Hepatocyte (in vitro differentiated cells): ENCODE data around the gene GALR2. TPM values are rescaled to one million over a fixed set of nuclear protein-coding genes. Genes with fewer than 3 reads are reported as not detected.

Source experiments
- DNase-seq: peaks from one replicate; pipeline ENCODE4 v3.0.0-alpha.2; 2016; ENCODE audit warnings: low spot score
- H2AFZ ChIP-seq: fragments of 200-600 bp; sonication (generic); 2 replicates; pipeline ENCODE4 v1.6.0; 2016; ENCODE audit warnings: antibody characterized with exemption, mild to moderate bottlenecking
- H3K27ac ChIP-seq: fragments of 200-600 bp; sonication (generic); 2 replicates; pipeline ENCODE4 v1.5.1; 2016; ENCODE audit warnings: mild to moderate bottlenecking
- H3K27me3 ChIP-seq: fragments of 200-600 bp; sonication (generic); 2 replicates; pipeline ENCODE4 v1.6.1; 2016
- H3K36me3 ChIP-seq: fragments of 200-600 bp; sonication (generic); replicated peaks from 2 replicates; pipeline ENCODE4 v1.5.1; 2016; ENCODE audit warnings: low read depth; ENCODE audit not compliant: insufficient read depth
- H3K4me1 ChIP-seq: fragments of 200-600 bp; sonication (generic); 2 replicates; pipeline ENCODE4 v1.5.1; 2016; ENCODE audit warnings: mild to moderate bottlenecking, moderate library complexity; ENCODE audit not compliant: insufficient read depth
- H3K4me2 ChIP-seq: fragments of 200-600 bp; sonication (generic); 2 replicates; pipeline ENCODE4 v1.6.0; 2016
- H3K4me3 ChIP-seq: fragments of 200-600 bp; sonication (generic); 2 replicates; pipeline ENCODE4 v1.5.1; 2016; ENCODE audit warnings: mild to moderate bottlenecking
- H3K79me2 ChIP-seq: fragments of 200-600 bp; sonication (generic); 2 replicates; pipeline ENCODE4 v1.6.0; 2017; ENCODE audit warnings: mild to moderate bottlenecking
- H3K9me2 ChIP-seq: fragments of 200-600 bp; sonication (generic); replicated peaks from 2 replicates; pipeline ENCODE4 v1.6.0; 2017; ENCODE audit warnings: mild to moderate bottlenecking; ENCODE audit not compliant: insufficient read depth
- H3K9me3 ChIP-seq: fragments of 200-600 bp; sonication (generic); 2 replicates; pipeline ENCODE4 v1.5.1; 2016; ENCODE audit warnings: low read depth, mild to moderate bottlenecking
- H4K20me1 ChIP-seq: fragments of 200-600 bp; sonication (generic); 2 replicates; pipeline ENCODE4 v1.6.0; 2016; ENCODE audit warnings: mild to moderate bottlenecking; ENCODE audit not compliant: insufficient read depth, poor library complexity, severe bottlenecking
- CTCF ChIP-seq: fragments of 200-600 bp; sonication (generic); IDR thresholded peaks from 2 replicates; pipeline ENCODE4 v1.5.1; 2016; ENCODE audit warnings: antibody characterized with exemption, mild to moderate bottlenecking; ENCODE audit not compliant: poor library complexity
- EZH2 ChIP-seq: fragments of 200-600 bp; sonication (generic); IDR thresholded peaks from 2 replicates; pipeline ENCODE4 v1.6.1; 2016; ENCODE audit warnings: antibody characterized with exemption, mild to moderate bottlenecking, borderline replicate concordance
- EZH2phosphoT487 ChIP-seq: fragments of 200-600 bp; sonication (generic); IDR thresholded peaks from one replicate; pipeline ENCODE4 v1.6.1; 2018; ENCODE audit warnings: antibody characterized with exemption, mild to moderate bottlenecking, low read depth, moderate library complexity; ENCODE audit not compliant: unreplicated experiment, severe bottlenecking
- WGBS: methylation state at CpG from one replicate; pipeline ENCODE4 v1.1.6; 2016; ENCODE audit warnings: low lambda C conversion rate; ENCODE audit errors: missing lambda C conversion rate; 5-methylcytosine and 5-hydroxymethylcytosine counted together
- polyA plus RNA-seq: library from polyadenylated mRNA; unstranded; fragments of >200 nt; fragmentation: Nextera tagmentation; extraction: Ambion mirVana; gene quantifications from 2 replicates; pipeline ENCODE4 v1.2.1, GENCODE V29; 2016
- total RNA-seq: library from RNA; depleted of rRNA; stranded (reverse); fragments of >200 nt; gene quantifications from 2 replicates; pipeline ENCODE4 v1.2.3, GENCODE V29; 2014

The GALR2 gene
- total and polyA plus RNA-seq, 2 experiments from 2014 or later = 0.24 TPM; not detected in 1

- Histone ChIP-seq H3K4me3 (no peak overlapping the region), H3K9me2 (no peaks in the 10 kb centered on the region), H3K4me1 (no peaks in the 10 kb centered on the region), H3K79me2 (no peaks in the 10 kb centered on the region), H4K20me1 (no peaks in the 10 kb centered on the region), H3K27me3 (no peaks in the 10 kb centered on the region), H3K9me3 (no peaks in the 10 kb centered on the region), H3K27ac (no peak overlapping the region), H3K4me2 (no peak overlapping the region), H2AFZ (no peak overlapping the region), H3K36me3 (no peaks in the 10 kb centered on the region)
- DNase-seq = no peak
- 95% methylated on average over 16 of the region's 17 CpGs for WGBS
- no peak for TF ChIP-seq CTCF
- no peak for TF ChIP-seq EZH2phosphoT487
- no peak for TF ChIP-seq EZH2
Observed at GRCh38 chr17:76090517-76091129, 16.0 kb downstream of the GALR2 start.

GRCh38 chr17:76091526-76092286 lies 17.1 kb downstream of the GALR2 start:
- Histone ChIP-seq H4K20me1 (no peaks in the 10 kb centered on the region), H3K36me3 (no peaks in the 10 kb centered on the region), H3K9me2 (no peaks in the 10 kb centered on the region), H3K4me1 (no peaks in the 10 kb centered on the region), H3K4me3 (no peak overlapping the region), H3K9me3 (no peaks in the 10 kb centered on the region), H3K79me2 (no peaks in the 10 kb centered on the region), H3K27me3 (no peaks in the 10 kb centered on the region), H3K4me2 (no peak overlapping the region), H2AFZ (no peak overlapping the region), H3K27ac (no peak overlapping the region)
- no peak for TF ChIP-seq CTCF
- TF ChIP-seq EZH2 = no peak
- TF ChIP-seq EZH2phosphoT487 = no peak
- no peak for DNase-seq
- 88% methylated on average over 21 of the region's 23 CpGs for WGBS

GRCh38 chr17:76092526-76093413 lies 18.2 kb downstream of the GALR2 start:
- Histone ChIP-seq H3K9me2 (no peaks in the 10 kb centered on the region), H3K27ac (no peak overlapping the region), H3K36me3 (no peaks in the 10 kb centered on the region), H4K20me1 (no peaks in the 10 kb centered on the region), H3K4me2 (no peak overlapping the region), H2AFZ (no peak overlapping the region), H3K79me2 (no peaks in the 10 kb centered on the region), H3K9me3 (no peaks in the 10 kb centered on the region), H3K27me3 (no peaks in the 10 kb centered on the region), H3K4me3 (no peak overlapping the region), H3K4me1 (no peaks in the 10 kb centered on the region)
- WGBS = 96% methylated on average over 20 of the region's 20 CpGs
- TF ChIP-seq EZH2 = no peak
- no peak for TF ChIP-seq EZH2phosphoT487
- TF ChIP-seq CTCF = no peak
- DNase-seq = no peak
